KOPT-K1 (cell line): ENCODE measurements around the gene TSHR.
A peak's percentile ranks its signal among the peaks of the same experiment; 100 is the strongest.

Experiments used
- H3K27ac ChIP-seq: fragments of 200-600 bp; sonication (generic); 2 replicates; pipeline ENCODE4 v1.5.1; 2016; ENCODE audit warnings: antibody characterized with exemption, mild to moderate bottlenecking, low read depth, low read length; ENCODE audit not compliant: poor library complexity, severe bottlenecking
- H3K36me3 ChIP-seq: fragments of 200-600 bp; sonication (generic); 2 replicates; pipeline ENCODE4 v1.5.1; 2017; ENCODE audit warnings: antibody characterized with exemption, mild to moderate bottlenecking, low read length, moderate library complexity; ENCODE audit not compliant: insufficient read depth
- H3K9me3 ChIP-seq: fragments of 200-600 bp; sonication (generic); 2 replicates; pipeline ENCODE4 v1.5.1; 2017; ENCODE audit warnings: antibody characterized with exemption, low read length, mild to moderate bottlenecking; ENCODE audit not compliant: insufficient read depth, poor library complexity, severe bottlenecking

TSHR gene

GRCh38 chr14:81141426-81141825 lies 186.0 kb downstream of the TSHR start:
- no peaks in the 10 kb centered on the region for H3K9me3 ChIP-seq
- H3K27ac ChIP-seq, result no peak overlapping the region
- peaks cover 22% of the 10 kb centered on the region for H3K36me3 ChIP-seq

- Histone ChIP-seq H3K27ac (no peak overlapping the region), H3K36me3 (peaks cover 22% of the 10 kb centered on the region), H3K9me3 (no peaks in the 10 kb centered on the region)
These were observed 188.4 kb downstream of the TSHR start for GRCh38 chr14:81143793-81144192.

- H3K9me3 ChIP-seq, result no peaks in the 10 kb centered on the region
- H3K27ac ChIP-seq, result no peak overlapping the region
- H3K36me3 ChIP-seq, result peaks cover 22% of the 10 kb centered on the region
These were observed 189.6 kb downstream of the TSHR start for GRCh38 chr14:81144824-81145603.

- Histone ChIP-seq H3K27ac (peak overlapping the region; percentile 22), H3K36me3 (peaks cover 22% of the 10 kb centered on the region), H3K9me3 (no peaks in the 10 kb centered on the region)
These were observed 191.9 kb downstream of the TSHR start for GRCh38 chr14:81147140-81147897.

- no peak overlapping the region for H3K27ac ChIP-seq
- no peaks in the 10 kb centered on the region for H3K9me3 ChIP-seq
- H3K36me3 ChIP-seq, result peaks cover 9% of the 10 kb centered on the region
These were observed 193.2 kb downstream of the TSHR start for GRCh38 chr14:81148635-81149034.

GRCh38 chr14:81153187-81153586 lies 197.8 kb downstream of the TSHR start:
- H3K27ac ChIP-seq, result no peak overlapping the region
- no peaks in the 10 kb centered on the region for H3K36me3 ChIP-seq
- no peaks in the 10 kb centered on the region for H3K9me3 ChIP-seq

GRCh38 chr14:81157431-81157830 lies 202.0 kb downstream of the TSHR start:
- H3K27ac ChIP-seq, result no peak overlapping the region
- H3K9me3 ChIP-seq, result no peaks in the 10 kb centered on the region
- no peaks in the 10 kb centered on the region for H3K36me3 ChIP-seq

GRCh38 chr14:81161088-81161487 lies 205.7 kb downstream of the TSHR start:
- no peak overlapping the region for H3K27ac ChIP-seq
- no peaks in the 10 kb centered on the region for H3K36me3 ChIP-seq

GRCh38 chr14:81161749-81162148 lies 206.3 kb downstream of the TSHR start:
- no peak overlapping the region for H3K27ac ChIP-seq
- no peaks in the 10 kb centered on the region for H3K9me3 ChIP-seq
- H3K36me3 ChIP-seq, result no peaks in the 10 kb centered on the region

More at GRCh38 chr14:81161088-81161487, 205.7 kb downstream of the TSHR start:
- H3K9me3 ChIP-seq, result no peaks in the 10 kb centered on the region

GRCh38 chr14:81162941-81163340 lies 207.5 kb downstream of the TSHR start:
- H3K36me3 ChIP-seq, result no peaks in the 10 kb centered on the region
- H3K9me3 ChIP-seq, result no peaks in the 10 kb centered on the region
- H3K27ac ChIP-seq, result no peak overlapping the region

GRCh38 chr14:81164167-81164774 lies 208.8 kb downstream of the TSHR start:
- Histone ChIP-seq H3K27ac (peak overlapping the region; percentile 66), H3K9me3 (no peaks in the 10 kb centered on the region), H3K36me3 (no peaks in the 10 kb centered on the region)

GRCh38 chr14:81165188-81165587 lies 209.8 kb downstream of the TSHR start:
- H3K27ac ChIP-seq, result peak overlapping the region; percentile 66
- H3K9me3 ChIP-seq, result no peaks in the 10 kb centered on the region
- no peaks in the 10 kb centered on the region for H3K36me3 ChIP-seq

- no peaks in the 10 kb centered on the region for H3K9me3 ChIP-seq
- no peak overlapping the region for H3K27ac ChIP-seq
- H3K36me3 ChIP-seq, result no peaks in the 10 kb centered on the region
These were observed 210.7 kb downstream of the TSHR start for GRCh38 chr14:81166121-81166520.

- no peaks in the 10 kb centered on the region for H3K36me3 ChIP-seq
- H3K27ac ChIP-seq, result peak overlapping the region; percentile 86
- H3K9me3 ChIP-seq, result no peaks in the 10 kb centered on the region
These were observed 213.8 kb downstream of the TSHR start for GRCh38 chr14:81169267-81169666.

GRCh38 chr14:81169711-81170103 lies 214.3 kb downstream of the TSHR start:
- peak overlapping the region; percentile 86 for H3K27ac ChIP-seq
- no peaks in the 10 kb centered on the region for H3K9me3 ChIP-seq

More at GRCh38 chr14:81169711-81170103, 214.3 kb downstream of the TSHR start:
- no peaks in the 10 kb centered on the region for H3K36me3 ChIP-seq
